ENCODE results near the gene RSRP1.

GRCh38 chr1:25257196-25257595 lies 9.9 kb upstream of the RSRP1 start:
- TF ChIP-seq POLR2A (IDR thresholded peaks at IDR 0.05; ENCODE audit: low read length): no peak
- no peak for TF ChIP-seq GATA1 (IDR thresholded peaks at IDR 0.05; ENCODE audit: low read depth, low read length)
